HepG2 (cell line): ENCODE results near the gene SMARCA4. TPM values are rescaled to one million over a fixed set of nuclear protein-coding genes. Genes with fewer than 3 reads are reported as not detected.

ENCODE experiments used
- FOXK1 ChIP-seq: sonication (generic); formaldehyde crosslinking; IDR thresholded peaks from 2 replicates; pipeline ENCODE4 v1.4.0; 2020; ENCODE audit warnings: low read depth, missing genetic modification reagents, borderline replicate concordance
- GATAD1 ChIP-seq: IDR thresholded peaks from 2 replicates; pipeline ENCODE4 v1.6.1; 2016; ENCODE audit warnings: missing genetic modification reagents, missing compliant biosample characterization
- GMEB2 ChIP-seq: IDR thresholded peaks from 2 replicates; pipeline ENCODE4 v1.6.1; 2016; ENCODE audit warnings: missing biosample characterization, missing genetic modification reagents, low read depth
- HOXA5 ChIP-seq: sonication (generic); formaldehyde crosslinking; IDR thresholded peaks from 2 replicates; pipeline ENCODE4 v1.4.0; 2020; ENCODE audit warnings: missing genetic modification reagents
- IRF1 ChIP-seq: sonication (generic); formaldehyde crosslinking; IDR thresholded peaks from 2 replicates; pipeline ENCODE4 v1.4.0; 2020; ENCODE audit warnings: low read depth, mild to moderate bottlenecking, missing genetic modification reagents
- MLX ChIP-seq: IDR thresholded peaks from 2 replicates; pipeline ENCODE4 v1.6.1; 2016
- MXD4 ChIP-seq: IDR thresholded peaks from 2 replicates; pipeline ENCODE4 v1.6.1; 2016; ENCODE audit warnings: mild to moderate bottlenecking, missing biosample characterization, missing genetic modification reagents
- SAP130 ChIP-seq: IDR thresholded peaks from 2 replicates; pipeline ENCODE4 v1.6.1; 2016; ENCODE audit warnings: low read depth
- TAF15 ChIP-seq: fragments of 200-400 bp; formaldehyde crosslinking; IDR thresholded peaks from one replicate; pipeline ENCODE4 v1.6.1; 2018; ENCODE audit warnings: mild to moderate bottlenecking, low read depth, low read length; ENCODE audit not compliant: poor library complexity, severe bottlenecking
- YY1 ChIP-seq: IDR thresholded peaks from 2 replicates; pipeline ENCODE4 v1.6.1; 2011; ENCODE audit warnings: low read length, low read depth, moderate library complexity, mild to moderate bottlenecking; ENCODE audit not compliant: insufficient read depth, insufficient replicate concordance
- ZC3H13 ChIP-seq: sonication (generic); formaldehyde crosslinking; IDR thresholded peaks from 2 replicates; pipeline ENCODE4 v1.8.1; 2023; ENCODE audit warnings: mild to moderate bottlenecking, missing genetic modification reagents, moderate library complexity
- ZFP1 ChIP-seq: IDR thresholded peaks from 2 replicates; pipeline ENCODE4 v1.6.1; 2016
- ZHX1 ChIP-seq: sonication (generic); formaldehyde crosslinking; IDR thresholded peaks from 2 replicates; pipeline ENCODE4 v1.8.1; 2022; ENCODE audit warnings: low read depth, mild to moderate bottlenecking, missing genetic modification reagents
- ZKSCAN8 ChIP-seq: IDR thresholded peaks from 2 replicates; pipeline ENCODE4 v1.6.1; 2016; ENCODE audit warnings: borderline replicate concordance, missing genetic modification reagents, missing compliant biosample characterization
- ZNF224 ChIP-seq: sonication (generic); formaldehyde crosslinking; IDR thresholded peaks from 2 replicates; pipeline ENCODE4 v1.5.0; 2020; ENCODE audit warnings: mild to moderate bottlenecking, missing genetic modification reagents
- ZNF225 ChIP-seq: sonication (generic); formaldehyde crosslinking; IDR thresholded peaks from 2 replicates; pipeline ENCODE4 v1.4.0; 2020; ENCODE audit warnings: mild to moderate bottlenecking, missing genetic modification reagents
- ZNF234 ChIP-seq: sonication (generic); formaldehyde crosslinking; conservative IDR thresholded peaks from 2 replicates; pipeline ENCODE4 v1.5.1; 2020; ENCODE audit warnings: mild to moderate bottlenecking, missing genetic modification reagents
- ZNF251 ChIP-seq: sonication (generic); formaldehyde crosslinking; IDR thresholded peaks from 2 replicates; pipeline ENCODE4 v1.9.0; 2021; ENCODE audit warnings: mild to moderate bottlenecking, missing genetic modification reagents
- ZNF451 ChIP-seq: sonication (generic); formaldehyde crosslinking; IDR thresholded peaks from 2 replicates; pipeline ENCODE4 v1.5.0; 2020; ENCODE audit warnings: mild to moderate bottlenecking, missing genetic modification reagents
- ZNF672 ChIP-seq: sonication (generic); formaldehyde crosslinking; IDR thresholded peaks from 2 replicates; pipeline ENCODE4 v1.8.1; 2022; ENCODE audit warnings: missing genetic modification reagents
- ZNF691 ChIP-seq: sonication (generic); formaldehyde crosslinking; IDR thresholded peaks from 2 replicates; pipeline ENCODE4 v1.4.0; 2020; ENCODE audit warnings: missing genetic modification reagents, low read depth, mild to moderate bottlenecking, borderline replicate concordance
- ZNF782 ChIP-seq: sonication (generic); formaldehyde crosslinking; IDR thresholded peaks from 2 replicates; pipeline ENCODE4 v1.4.0; 2020; ENCODE audit warnings: missing genetic modification reagents, mild to moderate bottlenecking, borderline replicate concordance
- ZNF816 ChIP-seq: sonication (generic); formaldehyde crosslinking; IDR thresholded peaks from 2 replicates; pipeline ENCODE4 v1.8.0; 2022; ENCODE audit warnings: missing genetic modification reagents, mild to moderate bottlenecking, borderline replicate concordance
- ZSCAN22 ChIP-seq: sonication (generic); formaldehyde crosslinking; IDR thresholded peaks from 2 replicates; pipeline ENCODE4 v1.4.0; 2020; ENCODE audit warnings: mild to moderate bottlenecking, missing genetic modification reagents
- polyA plus RNA-seq, 8 experiments: library from polyadenylated mRNA; depleted of rRNA in 3 of 8; stranded (reverse) in 7 of 8; unstranded in 1 of 8; fragments of >200 nt; fragmentation: Illumina TruSeq in 4 of 8; extraction: Trizol in 4 of 8; gene quantifications; 2 replicates each; pipeline versions ENCODE4 v1.2.1 to v1.2.3, GENCODE V29; 2011 to 2016; ENCODE audit warnings: low read depth in 4 of 8, missing spikeins in 1 of 8, mixed read lengths in 1 of 8; ENCODE audit not compliant: insufficient read depth in 1 of 8
- total RNA-seq, 5 experiments: library from RNA; depleted of rRNA; stranded (reverse); fragments of >200 nt; fragmentation: Illumina TruSeq; extraction: Trizol; gene quantifications; 2 replicates each; pipeline ENCODE4 v1.2.3, GENCODE V29; 2016; ENCODE audit warnings: low read depth in 1 of 5

The SMARCA4 gene
- total and polyA plus RNA-seq, 2 of the 13 experiments (the other 11 are each of a cell fraction or from before 2014, with no cell fraction given), result 25.4 to 45.9 TPM

- TF ChIP-seq GATAD1 (CRISPR knock-in tag), result no peak
- no peak for TF ChIP-seq ZSCAN22 (CRISPR knock-in tag)
- TF ChIP-seq ZNF816 (CRISPR knock-in tag), result no peak
- no peak for TF ChIP-seq ZHX1 (CRISPR knock-in tag)
- TF ChIP-seq YY1, result peak; percentile 24
- TF ChIP-seq ZFP1 (CRISPR knock-in tag), result no peak
- TF ChIP-seq ZNF251, result no peak
- peak; percentile 30; the same call in 1 of the 2 replicates for TF ChIP-seq ZNF691 (CRISPR knock-in tag)
- TF ChIP-seq ZKSCAN8 (CRISPR knock-in tag), result no peak
- no peak for TF ChIP-seq ZNF451
- TF ChIP-seq HOXA5 (CRISPR knock-in tag), result no peak
- no peak for TF ChIP-seq MLX
- TF ChIP-seq MXD4 (CRISPR knock-in tag), result no peak
- TF ChIP-seq ZNF672 (CRISPR knock-in tag), result no peak
- TF ChIP-seq ZNF234 (CRISPR knock-in tag), result no peak
- TF ChIP-seq ZNF225 (CRISPR knock-in tag), result no peak
- no peak for TF ChIP-seq FOXK1 (CRISPR knock-in tag)
- TF ChIP-seq TAF15, result no peak
- no peak for TF ChIP-seq ZNF782 (CRISPR knock-in tag)
- peak; percentile 56 for TF ChIP-seq SAP130 (CRISPR knock-in tag)
- no peak for TF ChIP-seq ZC3H13
- TF ChIP-seq IRF1, result no peak
- no peak for TF ChIP-seq ZNF224
- no peak for TF ChIP-seq GMEB2 (CRISPR knock-in tag)
Observed at GRCh38 chr19:11035441-11036377, 74.9 kb downstream of the SMARCA4 start (continued).
